Cardiac muscle cell (in vitro differentiated cells and primary cell): ENCODE measurements around the gene MTPN. TPM values are rescaled to one million over a fixed set of nuclear protein-coding genes. Genes with fewer than 3 reads are reported as not detected.

Source experiments
- DNase-seq, 2 donors: peaks; one replicate each; pipeline versions ENCODE4 v3.0.0 to v3.0.0-alpha.2; 2010 to 2017; ENCODE audit warnings: low read depth in 1 of 2, low spot score in 1 of 2
- H3K27ac ChIP-seq: fragments of 200-600 bp; sonication (generic); 2 replicates; pipeline ENCODE4 v1.5.1; 2016
- H3K27me3 ChIP-seq: fragments of 200-600 bp; sonication (generic); 2 replicates; pipeline ENCODE4 v1.6.0; 2016; ENCODE audit warnings: control low read depth
- H3K36me3 ChIP-seq: fragments of 200-600 bp; sonication (generic); 2 replicates; pipeline ENCODE4 v1.5.1; 2016; ENCODE audit warnings: control low read depth
- H3K4me1 ChIP-seq: fragments of 200-600 bp; sonication (generic); 2 replicates; pipeline ENCODE4 v1.8.1; 2017; ENCODE audit warnings: low read depth, mild to moderate bottlenecking, mixed run types
- H3K4me3 ChIP-seq: fragments of 200-600 bp; sonication (generic); 2 replicates; pipeline ENCODE4 v1.5.1; 2016; ENCODE audit warnings: mild to moderate bottlenecking
- H3K9me3 ChIP-seq: fragments of 200-600 bp; sonication (generic); 2 replicates; pipeline ENCODE4 v1.5.1; 2017; ENCODE audit warnings: low read depth, mild to moderate bottlenecking, control low read depth
- polyA plus RNA-seq: library from polyadenylated mRNA; unstranded; fragments of >200 nt; fragmentation: Nextera tagmentation; extraction: Ambion mirVana; gene quantifications from 2 replicates; pipeline ENCODE4 v1.2.1, GENCODE V29; 2016
- total RNA-seq: library from RNA; depleted of rRNA; stranded (reverse); fragments of >200 nt; gene quantifications from 2 replicates; pipeline ENCODE4 v1.2.3, GENCODE V29; 2016
- TF ChIP-seq, protein P1 (sequence below): IDR thresholded peaks from 2 replicates; pipeline ENCODE4 v1.5.1; 2012; ENCODE audit warnings: low read depth, mild to moderate bottlenecking, low read length

Gene MTPN
- total RNA-seq = 110 and 141 TPM in 2 replicates
- 79.0 and 86.1 TPM in 2 replicates for polyA plus RNA-seq

DNA sequence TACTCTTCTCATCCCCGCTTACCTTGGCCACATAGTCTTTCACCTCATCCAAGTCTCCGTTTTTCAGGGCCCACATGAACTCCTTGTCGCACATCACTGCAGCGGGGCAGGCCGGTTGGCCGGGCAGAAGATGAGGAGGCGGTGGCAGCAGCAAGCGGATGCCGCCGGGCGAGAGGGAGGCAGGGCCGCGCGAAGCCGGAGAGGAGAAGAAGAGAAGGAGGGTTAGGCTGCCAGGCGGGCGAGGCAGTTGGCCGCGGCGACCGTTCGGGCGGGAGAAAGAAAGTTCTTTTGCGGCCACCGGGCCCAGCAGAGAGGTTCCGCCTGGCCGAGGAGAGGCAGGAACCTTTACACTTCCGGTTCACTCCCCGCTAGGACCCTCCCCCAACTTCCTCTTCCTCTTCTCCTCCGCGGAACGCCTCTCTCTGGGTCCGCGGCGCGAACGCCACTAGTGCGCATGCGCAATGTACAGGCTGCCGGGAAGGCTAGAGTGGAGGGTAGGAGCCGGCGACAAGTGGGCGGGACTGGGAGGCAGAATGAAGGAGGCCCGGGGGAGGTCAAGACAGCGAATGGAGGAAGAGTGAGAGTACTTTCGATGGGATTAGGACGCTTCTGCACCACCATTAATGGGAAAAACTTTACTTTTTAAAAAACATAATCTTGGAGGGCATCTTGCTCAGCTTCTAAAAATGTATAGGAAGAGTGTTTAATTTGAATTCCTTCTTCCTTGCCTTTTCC lies at the start of gene MTPN:
TSS of gene MTPN (minus strand) at position 353 of the 735 bp plus-strand sequence. CDS start at position 94, 259 bp downstream.
- H3K27ac ChIP-seq = peak within 1 kb of the TSS; percentile 79

DNA sequence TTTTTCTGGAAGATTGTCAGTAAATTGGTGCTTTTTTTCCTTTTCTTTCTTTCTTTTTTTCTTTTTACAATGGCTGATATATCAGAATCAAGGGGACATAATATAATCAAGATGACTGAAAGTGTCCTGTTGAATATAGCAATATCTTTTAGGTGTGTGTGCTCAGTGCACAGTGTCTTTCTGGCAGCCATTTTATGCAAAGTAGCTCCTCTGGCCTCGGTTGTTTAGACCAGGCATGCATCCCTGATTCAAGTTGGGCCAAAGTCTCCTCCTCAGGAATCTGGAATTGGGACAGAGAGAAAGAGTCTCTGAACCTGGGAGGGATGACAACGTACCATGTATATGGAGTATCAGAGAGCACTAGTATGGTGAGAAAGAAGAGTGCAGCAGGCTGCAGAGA lies 49.0 kb upstream of the MTPN start:
- DNase-seq = no peak
- H3K9me3 ChIP-seq = no peaks in the 10 kb centered on the region
- peaks cover 5% of the 10 kb centered on the region for H3K4me1 ChIP-seq
- no peak overlapping the region for H3K4me3 ChIP-seq
- H3K27me3 ChIP-seq = no peaks in the 10 kb centered on the region
- no peaks in the 10 kb centered on the region for H3K36me3 ChIP-seq
- TF ChIP-seq, protein P1, sequence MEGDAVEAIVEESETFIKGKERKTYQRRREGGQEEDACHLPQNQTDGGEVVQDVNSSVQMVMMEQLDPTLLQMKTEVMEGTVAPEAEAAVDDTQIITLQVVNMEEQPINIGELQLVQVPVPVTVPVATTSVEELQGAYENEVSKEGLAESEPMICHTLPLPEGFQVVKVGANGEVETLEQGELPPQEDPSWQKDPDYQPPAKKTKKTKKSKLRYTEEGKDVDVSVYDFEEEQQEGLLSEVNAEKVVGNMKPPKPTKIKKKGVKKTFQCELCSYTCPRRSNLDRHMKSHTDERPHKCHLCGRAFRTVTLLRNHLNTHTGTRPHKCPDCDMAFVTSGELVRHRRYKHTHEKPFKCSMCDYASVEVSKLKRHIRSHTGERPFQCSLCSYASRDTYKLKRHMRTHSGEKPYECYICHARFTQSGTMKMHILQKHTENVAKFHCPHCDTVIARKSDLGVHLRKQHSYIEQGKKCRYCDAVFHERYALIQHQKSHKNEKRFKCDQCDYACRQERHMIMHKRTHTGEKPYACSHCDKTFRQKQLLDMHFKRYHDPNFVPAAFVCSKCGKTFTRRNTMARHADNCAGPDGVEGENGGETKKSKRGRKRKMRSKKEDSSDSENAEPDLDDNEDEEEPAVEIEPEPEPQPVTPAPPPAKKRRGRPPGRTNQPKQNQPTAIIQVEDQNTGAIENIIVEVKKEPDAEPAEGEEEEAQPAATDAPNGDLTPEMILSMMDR = no peak
- H3K27ac ChIP-seq = no peak overlapping the region

More for the DNA sequence above, at the start of gene MTPN:
- peak; percentile 96 to 98 for DNase-seq
- Histone ChIP-seq H3K27me3 (no peaks in the 10 kb centered on the region), H3K4me1 (peaks cover 29% of the 10 kb centered on the region), H3K4me3 (peak within 1 kb of the TSS; percentile 73), H3K9me3 (no peaks in the 10 kb centered on the region), H3K36me3 (peaks cover under 1% of the 10 kb centered on the region)
- TF ChIP-seq, protein P1 = no peak

DNA sequence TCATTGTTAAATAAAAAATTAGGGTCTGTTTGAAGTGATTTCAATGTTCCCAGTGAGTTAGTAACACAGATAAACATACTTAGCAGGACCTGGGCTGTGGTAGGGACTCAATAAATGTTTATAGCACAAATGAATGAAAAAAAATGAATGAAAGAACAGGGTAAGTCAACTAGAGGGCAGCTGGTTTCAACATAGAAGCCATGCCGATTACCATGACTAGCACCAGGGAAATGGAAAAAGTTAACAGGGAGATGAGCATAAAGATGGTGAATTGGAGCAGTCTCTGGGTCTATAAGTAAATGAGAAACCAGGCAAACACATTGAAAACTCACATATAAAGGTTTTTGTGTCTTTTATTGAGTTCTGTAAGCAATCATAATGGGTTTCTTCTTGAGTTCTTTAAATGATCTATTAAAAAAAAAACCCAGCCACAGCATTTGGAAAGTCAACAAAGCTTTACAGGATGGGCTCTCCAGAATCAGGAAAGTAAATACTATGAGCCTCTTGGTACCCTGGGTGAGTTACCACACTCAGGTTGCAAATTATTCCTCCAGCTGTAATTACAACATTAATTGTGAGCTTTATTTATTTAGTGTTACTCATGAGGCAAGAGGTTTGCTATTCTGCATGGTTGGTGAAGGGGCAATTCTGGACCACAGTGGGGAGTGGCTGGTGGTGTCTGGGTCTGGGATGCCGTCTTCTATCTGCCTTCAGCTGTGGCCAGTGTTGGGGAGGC lies 46.1 kb upstream of the MTPN start:
- Histone ChIP-seq H3K36me3 (no peaks in the 10 kb centered on the region), H3K4me3 (no peak overlapping the region), H3K27ac (no peak overlapping the region), H3K27me3 (no peaks in the 10 kb centered on the region), H3K9me3 (no peaks in the 10 kb centered on the region), H3K4me1 (peaks cover 5% of the 10 kb centered on the region)
- TF ChIP-seq, protein P1 = no peak
- DNase-seq = no peak

- H3K27me3 ChIP-seq = no peaks in the 10 kb centered on the region
Observed at GRCh38 chr7:136020556-136020955, 43.4 kb upstream of the MTPN start.

DNA sequence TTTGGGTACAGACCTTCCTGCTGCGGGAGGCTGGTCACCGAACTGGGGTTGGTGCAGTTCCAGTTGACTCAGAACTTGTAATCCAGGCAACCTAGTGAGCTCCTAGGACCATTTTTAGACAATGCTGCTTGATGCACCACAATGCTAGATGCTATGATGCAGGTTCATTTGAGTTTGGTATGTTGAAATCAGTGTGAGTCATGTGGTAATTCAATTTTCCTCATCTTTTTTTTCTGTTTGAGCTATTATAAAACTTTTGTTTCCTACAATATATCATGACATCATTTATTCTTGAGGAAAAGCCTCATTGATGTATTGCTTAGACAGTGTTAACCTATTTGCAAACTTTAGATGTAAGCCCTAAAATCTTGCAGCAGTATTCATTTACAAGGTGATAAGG lies 40.9 kb upstream of the MTPN start:
- Histone ChIP-seq H3K27ac (no peak overlapping the region), H3K4me1 (no peaks in the 10 kb centered on the region), H3K4me3 (no peak overlapping the region), H3K36me3 (no peaks in the 10 kb centered on the region), H3K27me3 (no peaks in the 10 kb centered on the region), H3K9me3 (no peaks in the 10 kb centered on the region)
- TF ChIP-seq, protein P1 = no peak
- DNase-seq = peak in 1 of 2 donors; percentile 12

More at GRCh38 chr7:136020556-136020955, 43.4 kb upstream of the MTPN start:
- TF ChIP-seq, protein P1 = no peak
- H3K4me3 ChIP-seq = no peak overlapping the region
- peaks cover 4% of the 10 kb centered on the region for H3K4me1 ChIP-seq
- no peak overlapping the region for H3K27ac ChIP-seq
- H3K36me3 ChIP-seq = no peaks in the 10 kb centered on the region
- DNase-seq = no peak
- no peaks in the 10 kb centered on the region for H3K9me3 ChIP-seq
